Uterus (tissue), 2 donors: ENCODE measurements around the gene DNAJC27.

Source experiments
- CTCF ChIP-seq, 4 experiments: fragments of 200-600 bp in 2 of 4; fragments of 450-650 bp in 2 of 4; sonication (generic) in 2 of 4; IDR thresholded peaks; one replicate each; pipeline ENCODE4 v1.5.1; 2016 to 2019; ENCODE audit warnings: antibody characterized with exemption in 4 of 4, mild to moderate bottlenecking in 2 of 4, moderate library complexity in 1 of 4
- POLR2A ChIP-seq, 2 donors: fragments of 450-650 bp; IDR thresholded peaks; one replicate each; pipeline ENCODE4 v1.6.1; 2016; ENCODE audit warnings: antibody characterized with exemption in 2 of 2, mild to moderate bottlenecking in 1 of 2, moderate library complexity in 1 of 2

GRCh38 chr2:24894750-24895149 is 77.0 kb downstream of the DNAJC27 start:
- TF ChIP-seq CTCF (IDR thresholded peaks at IDR 0.05) (no peak), POLR2A (IDR thresholded peaks at IDR 0.05) (no peak)
